ENCODE results near the gene NUTF2. TPM values are rescaled to one million over a fixed set of nuclear protein-coding genes. Genes with fewer than 3 reads are reported as not detected.

NUTF2 gene
- total RNA-seq, 1 experiment from 2014 or later, result 200 TPM

GRCh38 chr16:67833415-67834241 is 13.1 kb upstream of the NUTF2 start:
- Mint-ChIP-seq H3K36me3 (peaks cover 15% of the 10 kb centered on the region), H3K9me3 (no peaks in the 10 kb centered on the region), H3K27me3 (ENCODE audit: low read depth) (no peaks in the 10 kb centered on the region; the same call in 1 of the 2 replicates), H3K4me1 (peaks cover 9% of the 10 kb centered on the region), H3K27ac (no peak overlapping the region), H3K4me3 (peak overlapping the region; percentile 80)
- DNase-seq (ENCODE audit: low spot score) (peak; percentile 96), ATAC-seq (peak; percentile 99)
- TF ChIP-seq ZNF138 (CRISPR knock-in tag; conservative IDR thresholded peaks at IDR 0.05) (no peak), FOXJ3 (CRISPR knock-in tag; IDR thresholded peaks at IDR 0.05; ENCODE audit: borderline replicate concordance) (no peak), JAZF1 (CRISPR knock-in tag; IDR thresholded peaks at IDR 0.05) (no peak), TEAD1 (CRISPR knock-in tag; IDR thresholded peaks at IDR 0.05) (no peak), SP1 (CRISPR knock-in tag; conservative IDR thresholded peaks at IDR 0.05) (peak; percentile 69), ZNF219 (CRISPR knock-in tag; IDR thresholded peaks at IDR 0.05; ENCODE audit: borderline replicate concordance) (no peak), IRF1 (CRISPR knock-in tag; IDR thresholded peaks at IDR 0.05) (0 out of 2 replicates have a peak, but pooled peaks have one; percentile 39), EMX1 (CRISPR knock-in tag; IDR thresholded peaks at IDR 0.05) (no peak), FOXP4 (CRISPR knock-in tag; IDR thresholded peaks at IDR 0.05) (peak; percentile 63; the same call in 1 of the 2 replicates), ARID4B (CRISPR knock-in tag; IDR thresholded peaks at IDR 0.05; ENCODE audit: borderline replicate concordance) (peak; percentile 90; the same call in 1 of the 2 replicates), KAT7 (CRISPR knock-in tag; IDR thresholded peaks at IDR 0.05; ENCODE audit: borderline replicate concordance) (0 out of 2 replicates have a peak, but pooled peaks have one; percentile 60), GABPB1 (CRISPR knock-in tag; IDR thresholded peaks at IDR 0.05) (peak; percentile 75), ETV6 (CRISPR knock-in tag; IDR thresholded peaks at IDR 0.05) (peak; percentile 86; the same call in 1 of the 2 replicates), USF1 (CRISPR knock-in tag; IDR thresholded peaks at IDR 0.05) (peak; percentile 60; the same call in 1 of the 2 replicates)
- TF ChIP-seq, protein P1, sequence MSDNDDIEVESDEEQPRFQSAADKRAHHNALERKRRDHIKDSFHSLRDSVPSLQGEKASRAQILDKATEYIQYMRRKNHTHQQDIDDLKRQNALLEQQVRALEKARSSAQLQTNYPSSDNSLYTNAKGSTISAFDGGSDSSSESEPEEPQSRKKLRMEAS (CRISPR knock-in tag; IDR thresholded peaks at IDR 0.05), result peak; percentile 81
- TF ChIP-seq, protein P2, sequence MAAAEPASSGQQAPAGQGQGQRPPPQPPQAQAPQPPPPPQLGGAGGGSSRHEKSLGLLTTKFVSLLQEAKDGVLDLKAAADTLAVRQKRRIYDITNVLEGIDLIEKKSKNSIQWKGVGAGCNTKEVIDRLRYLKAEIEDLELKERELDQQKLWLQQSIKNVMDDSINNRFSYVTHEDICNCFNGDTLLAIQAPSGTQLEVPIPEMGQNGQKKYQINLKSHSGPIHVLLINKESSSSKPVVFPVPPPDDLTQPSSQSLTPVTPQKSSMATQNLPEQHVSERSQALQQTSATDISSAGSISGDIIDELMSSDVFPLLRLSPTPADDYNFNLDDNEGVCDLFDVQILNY (CRISPR knock-in tag; IDR thresholded peaks at IDR 0.05), result peak; percentile 92
- ChIA-PET CTCF (interaction anchor here (0.5 to 4.1 kb wide), 14 partner anchors 8 to 431 kb away, joined by 3 to 62 read pairs (median 4); partner anchors contain the start of genes NRN1L and SLC7A6), POLR2A (interaction anchor here (1.1 to 2.6 kb wide), 3 partner anchors 12 to 17 kb away, joined by 3 to 9 read pairs (median 5); partner anchors contain the start of gene NUTF2)

Measured in WTC11 (cell line).